IPS-NIHi11 (cell line): Measurements from ENCODE around the gene ARL13A.
"Not testable (repeated sequence)": the region's sequence is repeated elsewhere in the genome, so short reads cannot be mapped to it uniquely, and the experiment has no call there.

Experiments
- DNase-seq: peaks from one replicate; pipeline ENCODE4 v3.0.0; 2012; ENCODE audit warnings: mixed read lengths, low spot score

ARL13A gene

DNA sequence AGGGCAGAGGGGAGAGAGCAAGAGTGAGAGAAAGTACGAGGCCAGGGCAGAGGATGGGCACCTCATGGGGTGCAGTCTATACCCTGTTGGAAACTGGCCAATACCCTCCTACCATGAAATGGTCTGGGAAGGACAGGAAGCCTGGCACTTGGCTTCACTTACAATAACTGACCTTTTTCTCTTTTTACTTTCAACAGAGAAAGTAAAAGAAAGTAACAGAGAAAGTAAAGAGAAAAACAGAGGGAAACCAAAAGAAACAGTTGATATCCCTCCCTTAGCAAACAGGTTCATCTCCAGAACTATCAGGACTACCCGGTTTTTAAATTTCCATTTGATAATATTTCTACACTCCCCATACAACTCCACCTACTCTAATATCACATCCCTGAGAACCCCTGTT lies 20.6 kb downstream of the ARL13A start:
- no peak for DNase-seq

DNA sequence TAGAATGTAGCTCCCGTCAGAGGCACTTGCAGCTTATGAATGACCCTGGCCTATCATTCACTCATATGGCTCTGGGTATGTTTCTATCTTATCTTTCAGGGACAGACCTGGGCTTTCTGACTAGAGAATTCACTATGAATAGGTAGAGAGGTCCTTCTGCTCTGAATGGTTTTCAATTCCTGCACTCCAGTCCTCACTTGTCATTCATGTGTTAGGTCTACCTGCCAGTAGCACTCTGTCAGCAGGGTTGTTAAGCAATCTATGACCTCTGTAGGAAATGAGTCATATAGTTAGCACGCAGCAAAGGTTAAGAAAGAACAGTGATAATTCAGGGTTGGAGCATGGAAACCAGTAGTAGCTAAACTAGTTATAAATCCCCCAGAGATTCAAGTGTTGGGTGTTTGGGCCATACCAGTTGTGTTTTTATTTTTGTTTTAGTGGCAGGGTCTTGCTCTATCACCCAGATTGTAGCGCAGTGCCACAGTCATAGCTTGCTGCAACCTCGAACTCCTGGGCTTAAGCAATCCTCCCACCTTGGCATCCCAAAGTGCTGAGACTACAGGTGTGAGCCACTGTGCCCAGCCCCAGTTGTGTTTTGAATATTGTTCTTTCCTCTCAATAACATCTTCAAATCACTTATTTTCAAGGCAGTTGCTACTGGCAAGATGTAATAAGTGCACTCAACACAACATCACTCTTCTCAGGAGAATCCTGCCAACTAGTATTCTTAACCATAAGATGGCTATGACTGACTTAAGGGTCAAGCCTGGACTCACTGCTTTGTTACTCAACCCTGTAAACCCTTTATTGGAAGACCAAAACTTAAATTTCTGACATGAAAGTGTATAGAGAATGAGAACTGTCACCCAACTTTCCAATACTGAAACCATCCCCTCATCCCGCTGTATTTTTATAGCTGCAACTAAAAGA lies 25.1 kb downstream of the ARL13A start:
- no peak for DNase-seq

DNA sequence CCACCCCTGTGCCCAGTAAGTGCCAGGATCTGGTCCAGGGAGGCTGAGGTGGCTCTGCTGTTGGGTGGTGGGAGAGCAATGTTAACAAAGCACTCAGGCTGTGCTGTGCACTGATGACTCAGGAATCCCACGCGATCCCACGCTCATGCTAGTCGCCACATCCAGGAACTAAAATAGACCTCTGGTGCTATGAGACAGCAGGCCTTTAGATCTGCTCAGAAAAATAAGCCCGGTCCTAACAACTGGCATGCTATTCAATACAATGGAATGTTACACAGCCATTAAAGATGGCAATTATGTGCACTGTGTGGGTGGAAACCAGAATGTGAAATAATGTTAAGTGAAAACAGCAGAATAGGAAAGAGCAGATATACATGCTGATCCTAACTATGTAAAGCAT lies 26.0 kb downstream of the ARL13A start:
- DNase-seq: no peak

DNA sequence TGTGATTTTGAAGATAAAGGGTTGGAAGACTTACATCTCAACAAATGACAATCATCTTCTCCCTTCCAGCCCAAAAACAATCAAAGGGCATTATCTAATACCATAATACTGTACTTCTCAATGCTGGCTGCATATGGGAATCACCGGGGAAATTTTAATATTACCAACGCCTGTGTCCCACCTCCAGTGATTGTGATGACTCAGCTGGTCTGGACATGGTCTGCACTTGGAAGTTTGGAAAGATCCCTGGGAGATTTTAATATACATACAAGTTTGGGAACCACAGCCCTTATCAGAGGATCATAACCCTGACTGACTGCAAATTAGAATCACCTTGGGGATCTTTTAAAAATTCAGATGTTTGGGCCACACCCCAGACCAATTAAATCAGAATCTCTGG lies 29.9 kb downstream of the ARL13A start:
- DNase-seq: no peak

DNA sequence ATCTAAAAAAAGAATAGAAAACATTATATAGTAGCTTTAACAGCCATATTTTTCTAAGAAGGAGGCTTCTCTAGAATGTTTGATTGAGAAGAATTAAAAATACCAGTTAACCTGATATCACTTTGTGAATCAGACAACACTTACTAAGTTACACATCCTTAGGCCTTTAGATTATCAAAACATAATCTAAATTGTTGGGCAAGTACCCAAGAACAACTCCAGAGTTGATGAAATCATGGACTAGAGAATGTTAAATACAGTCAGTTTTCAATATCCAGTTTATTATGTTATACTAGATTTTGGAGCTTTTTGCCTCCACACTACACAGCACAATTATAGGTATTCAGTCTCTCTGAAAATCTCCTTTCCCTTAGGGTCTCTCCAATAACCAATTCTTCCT lies 39.6 kb downstream of the ARL13A start:
- no peak for DNase-seq

DNA sequence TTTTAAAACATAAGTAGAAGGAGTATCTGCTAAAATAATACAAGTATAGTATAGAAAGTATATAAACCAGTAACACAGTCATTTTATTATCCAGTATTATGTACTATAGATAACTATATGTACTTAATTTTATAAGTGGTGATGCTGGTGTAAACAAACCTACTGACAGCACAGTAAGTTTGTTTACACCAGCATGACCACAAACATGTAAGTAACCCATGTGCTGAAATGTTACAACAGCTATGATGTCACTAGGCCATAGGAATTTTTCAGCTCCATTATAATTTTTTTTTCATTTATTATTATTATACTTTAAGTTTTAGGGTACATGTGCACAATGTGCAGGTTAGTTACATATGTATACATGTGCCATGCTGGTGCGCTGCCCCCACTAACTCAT lies 42.5 kb downstream of the ARL13A start:
- DNase-seq: not testable (repeated sequence)

DNA sequence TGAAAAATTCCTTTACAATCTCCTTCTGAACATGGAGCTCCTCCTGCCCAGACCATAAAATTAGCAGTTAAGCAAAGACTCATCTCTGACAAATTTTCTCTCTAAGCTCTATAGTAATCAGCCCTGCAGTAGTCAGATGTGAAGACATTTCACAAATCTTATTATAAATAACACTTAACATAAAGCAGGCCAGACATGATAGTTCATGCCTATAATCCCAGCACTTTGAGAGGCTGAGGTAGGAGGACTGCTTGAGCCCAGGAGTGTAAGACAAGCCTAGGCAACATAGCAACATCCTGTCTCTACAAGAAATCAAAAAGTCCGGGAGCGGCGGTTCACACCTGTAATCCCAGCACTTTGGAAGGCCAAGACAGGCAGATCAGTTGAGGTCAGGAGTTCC lies 52.5 kb downstream of the ARL13A start:
- DNase-seq: no peak

DNA sequence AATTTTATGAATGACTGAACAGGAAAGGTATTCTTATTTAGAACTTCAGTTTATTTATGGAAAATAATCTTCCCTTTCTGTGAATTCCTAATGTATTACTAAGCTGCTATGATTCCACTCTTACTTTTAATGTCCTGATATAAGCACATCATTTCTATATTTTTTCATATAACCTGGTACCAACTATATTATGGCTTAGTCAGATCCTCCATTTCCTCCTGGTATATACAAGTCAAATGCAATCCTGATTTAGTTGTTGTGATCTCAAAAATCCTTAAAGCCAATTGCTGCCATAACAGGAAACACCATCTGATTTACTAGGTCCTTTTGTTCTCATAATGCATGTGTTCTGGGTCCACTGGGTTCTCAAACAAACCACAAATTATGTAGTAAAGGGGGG lies 55.6 kb downstream of the ARL13A start:
- DNase-seq: no peak

DNA sequence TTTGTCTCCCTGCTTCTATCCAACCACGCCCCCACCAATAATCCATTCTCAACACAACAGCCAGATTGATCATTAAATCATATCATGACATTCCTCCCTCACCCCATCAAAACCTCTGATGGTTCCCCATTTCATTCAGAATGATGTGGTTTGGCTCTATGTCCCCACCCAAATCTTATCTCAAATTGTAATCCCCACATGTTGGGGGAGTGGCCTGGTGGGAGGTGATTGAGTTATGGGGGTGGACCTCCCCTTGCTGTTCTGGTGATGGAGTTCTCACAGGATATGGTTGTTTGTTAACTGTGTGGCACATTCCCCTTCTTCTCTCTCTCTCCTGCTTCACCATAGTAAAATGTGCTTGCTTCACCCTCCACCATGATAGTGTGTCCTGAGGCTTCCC lies 59.1 kb downstream of the ARL13A start:
- no peak for DNase-seq

DNA sequence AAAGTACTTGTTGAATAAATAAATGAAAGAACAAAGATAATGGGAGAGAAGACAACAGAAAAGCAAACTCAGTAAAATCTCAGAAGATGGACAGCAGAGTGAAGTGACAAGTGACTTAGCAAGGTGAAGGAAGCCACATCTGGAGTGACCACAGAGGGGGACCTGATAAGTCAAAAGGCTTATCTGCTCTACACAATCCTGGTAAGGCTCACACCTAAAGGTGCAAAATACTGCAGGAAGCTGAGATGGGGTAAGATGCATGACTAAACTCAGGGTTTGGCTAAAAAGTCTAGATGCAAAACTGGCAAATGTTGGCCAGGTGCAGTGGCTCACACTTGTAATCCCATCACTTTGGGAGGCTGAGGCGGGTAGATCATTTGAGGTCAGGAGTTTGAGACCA lies 60.2 kb downstream of the ARL13A start:
- no peak for DNase-seq

DNA sequence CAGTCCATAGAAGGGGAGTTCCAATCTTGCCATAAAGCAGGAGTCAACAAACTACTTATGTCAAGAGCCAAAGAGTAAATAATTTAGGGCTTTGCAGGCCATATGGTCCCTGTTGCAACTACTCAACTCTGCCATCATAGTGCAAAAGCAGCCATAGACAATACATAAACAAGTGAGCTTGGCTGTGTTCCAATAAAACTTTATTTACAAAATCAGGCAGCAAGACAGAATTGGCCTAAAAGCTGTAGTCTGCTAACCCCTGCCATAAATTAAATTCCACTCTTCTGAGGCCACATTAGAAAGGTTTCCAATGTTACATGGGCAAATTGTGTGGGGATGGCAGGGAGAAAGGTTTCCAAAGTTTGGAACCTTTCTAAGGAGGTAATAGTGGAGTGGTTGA lies 67.7 kb downstream of the ARL13A start:
- no peak for DNase-seq

DNA sequence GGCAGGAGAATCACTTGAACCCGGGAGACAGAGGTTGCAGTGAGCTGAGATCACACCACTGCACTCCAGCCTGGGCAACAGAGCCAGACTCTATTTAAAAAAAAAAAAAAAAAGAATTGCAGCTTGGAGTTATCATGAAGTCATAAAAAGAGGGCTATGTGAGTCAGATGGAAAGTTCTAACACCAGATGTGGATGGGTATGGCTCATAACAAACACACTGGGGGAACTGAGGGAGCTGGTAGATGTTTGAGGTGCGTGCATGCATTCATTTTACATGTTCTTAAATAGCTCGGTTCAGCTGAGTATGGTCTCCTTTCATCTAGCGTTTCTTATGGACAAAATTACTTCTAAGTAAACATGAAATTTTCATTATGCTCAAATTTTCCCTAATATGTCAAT lies 70.7 kb downstream of the ARL13A start:
- DNase-seq: no peak
